ENCODE data around the gene EIF4E1B.

EIF4E1B gene

DNA sequence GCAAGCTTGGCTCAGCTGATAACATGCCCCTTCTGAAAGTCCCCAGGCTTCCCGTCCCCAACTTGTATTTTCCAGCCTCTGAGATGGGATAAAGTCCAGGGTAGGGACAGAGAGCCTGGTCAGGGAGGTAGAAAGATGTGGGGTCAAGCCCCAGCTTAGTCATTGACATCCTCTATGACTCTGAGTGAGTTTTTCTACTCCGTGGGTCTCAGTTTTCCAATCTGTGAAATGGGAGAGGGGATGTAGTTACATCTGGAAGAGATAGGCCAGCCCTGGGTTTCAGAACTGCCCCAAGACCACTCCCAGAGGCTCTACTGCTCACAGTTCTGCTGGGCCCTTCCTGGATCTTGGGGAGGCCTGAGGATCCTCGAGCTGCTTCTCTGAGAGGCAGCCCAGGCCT, 23.6 kb upstream of the EIF4E1B start:
- DNase-seq, result no peak

- DNase-seq, result no peak
Measured at GRCh38 chr5:176608142-176608705, 22.3 kb upstream of the EIF4E1B start.

- peak; percentile 45 for DNase-seq
Measured at GRCh38 chr5:176608937-176609723, 21.3 kb upstream of the EIF4E1B start.

DNA sequence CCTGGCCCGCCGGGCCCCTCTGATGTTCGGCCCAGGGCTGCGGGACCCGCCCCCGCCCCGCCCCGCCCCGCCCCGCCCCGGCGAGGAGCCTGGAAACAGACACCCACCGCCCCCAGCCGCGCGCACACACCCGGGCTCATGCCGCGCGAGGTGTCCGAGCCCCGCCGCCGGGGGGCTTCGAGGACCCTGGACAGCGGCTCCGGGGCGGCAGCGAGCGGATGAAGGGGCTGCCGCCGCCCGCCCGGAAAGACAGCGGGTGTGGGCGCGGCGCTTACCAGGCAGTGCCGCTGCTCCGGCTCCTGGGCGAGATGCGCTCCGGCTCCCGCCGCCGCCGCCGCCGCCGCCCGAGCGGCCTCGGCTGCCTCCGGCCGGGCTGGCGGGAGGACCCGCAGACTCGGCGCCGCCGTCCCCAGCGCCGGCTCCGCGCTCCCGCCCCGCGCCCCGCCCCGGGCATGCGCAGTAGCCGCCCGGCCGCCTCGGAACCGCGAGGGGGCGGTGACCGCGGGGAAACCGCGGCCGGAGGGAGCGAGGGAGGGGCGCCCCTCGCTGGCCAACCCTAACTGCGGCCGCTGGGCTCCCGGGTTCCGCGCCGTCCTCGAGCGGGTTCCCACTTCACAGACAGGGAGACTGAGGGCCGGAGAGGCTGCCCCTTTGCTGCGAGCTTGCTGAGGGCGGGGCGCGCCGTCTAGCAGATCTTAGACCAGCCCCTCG, 20.6 kb upstream of the EIF4E1B start, which contains the start of gene GPRIN1:
GPRIN1 (minus strand) TSS at position 433 of the 711 bp plus-strand sequence. CDS start 10,322 bp downstream, outside the sequence.
- DNase-seq, result peak; percentile 66

GRCh38 chr5:176610435-176610773, 20.1 kb upstream of the EIF4E1B start:
- peak; percentile 62 for DNase-seq

DNA sequence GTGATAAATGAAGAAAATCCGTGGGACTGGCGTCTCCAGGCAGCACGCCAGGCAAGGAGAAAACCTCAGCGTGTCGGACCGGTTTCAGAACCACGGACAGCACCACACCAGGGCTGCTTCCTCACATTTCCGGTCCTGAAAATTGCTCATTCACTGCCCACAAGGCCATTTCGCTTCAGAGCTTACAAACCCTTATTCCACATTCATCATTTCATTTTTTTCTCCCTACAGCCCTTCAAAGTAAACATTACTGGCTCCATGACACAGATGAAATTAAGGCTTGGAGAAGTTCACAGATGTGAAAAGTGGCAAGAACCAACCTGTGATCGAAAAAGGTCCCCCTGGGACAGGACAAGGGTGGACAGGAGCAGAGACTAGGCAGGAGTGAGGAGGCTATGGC, 19.0 kb upstream of the EIF4E1B start:
- DNase-seq, result no peak

- no peak for DNase-seq
Measured at GRCh38 chr5:176612008-176612407, 18.5 kb upstream of the EIF4E1B start.

DNA sequence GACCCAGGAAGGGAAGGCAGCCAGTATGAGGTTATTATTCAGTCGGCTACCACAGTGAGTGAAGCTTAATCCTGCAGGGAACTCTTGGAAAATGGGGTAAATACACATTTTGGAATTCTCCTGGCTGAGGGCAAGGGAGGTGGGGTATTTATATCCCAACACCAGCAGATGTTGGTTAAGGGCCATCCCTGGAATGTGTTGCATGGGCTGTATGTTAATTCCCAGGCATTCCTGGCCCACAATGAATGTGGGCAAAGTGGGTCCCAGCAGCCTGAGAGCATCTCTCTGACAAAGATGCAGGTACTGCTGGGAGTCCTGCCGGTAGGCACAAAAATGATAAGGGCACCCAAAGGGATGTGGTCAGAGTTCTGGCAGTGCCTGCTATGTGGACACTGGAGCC, 17.6 kb upstream of the EIF4E1B start:
- no peak for DNase-seq

DNA sequence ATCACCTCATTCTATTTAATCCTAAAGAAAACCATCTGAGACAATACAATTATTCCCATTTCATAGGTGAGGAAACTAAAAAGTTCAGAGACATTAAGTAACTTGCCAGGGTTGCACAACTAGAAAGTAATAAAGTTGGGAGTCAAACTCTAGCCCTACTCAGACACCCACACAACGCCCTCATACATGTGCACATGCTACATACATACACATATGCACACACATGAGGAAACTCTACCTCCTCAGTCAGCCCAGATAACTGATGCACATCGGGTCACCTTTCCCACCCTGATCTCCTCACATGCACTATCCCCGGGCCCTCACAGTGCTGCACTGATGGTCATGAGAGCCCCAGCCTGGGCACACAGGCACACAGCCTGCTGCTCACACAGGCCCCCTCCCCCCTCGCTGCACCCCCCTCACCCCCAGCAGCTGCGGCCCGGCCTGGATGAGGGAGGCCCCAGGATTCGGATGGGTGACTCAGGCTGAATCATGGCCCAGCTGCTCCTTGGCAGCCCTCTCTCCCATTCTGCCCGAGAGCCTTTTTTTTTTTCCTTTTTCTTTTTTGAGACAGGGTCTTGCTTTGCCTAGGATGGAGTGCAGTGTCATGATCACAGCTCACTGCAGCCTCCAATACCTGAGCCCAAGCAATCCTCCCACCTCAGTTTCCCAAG, 15.5 kb upstream of the EIF4E1B start:
- no peak for DNase-seq

GRCh38 chr5:176616511-176616910, 14.0 kb upstream of the EIF4E1B start:
- DNase-seq, result no peak

DNA sequence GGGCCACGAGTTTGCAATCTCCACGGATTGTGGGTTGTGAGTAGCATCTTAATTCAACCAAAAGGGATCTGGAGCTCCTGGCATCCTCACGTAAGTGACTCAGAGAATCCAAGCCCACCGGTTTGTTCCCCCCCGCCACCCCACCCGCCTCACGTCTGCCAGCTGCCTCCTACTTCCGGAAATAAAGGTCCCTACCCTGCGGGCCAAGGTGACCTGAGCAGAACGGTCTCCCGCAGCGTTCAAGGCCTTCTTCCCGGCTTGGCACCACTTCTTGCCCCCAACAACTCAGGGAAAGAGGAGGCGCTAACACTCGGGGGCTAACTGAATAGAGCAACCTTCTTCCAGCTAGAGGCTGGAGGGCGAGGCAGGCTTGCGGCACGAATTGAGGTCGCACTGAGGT, 11.7 kb upstream of the EIF4E1B start:
- DNase-seq, result peak; percentile 46

DNA sequence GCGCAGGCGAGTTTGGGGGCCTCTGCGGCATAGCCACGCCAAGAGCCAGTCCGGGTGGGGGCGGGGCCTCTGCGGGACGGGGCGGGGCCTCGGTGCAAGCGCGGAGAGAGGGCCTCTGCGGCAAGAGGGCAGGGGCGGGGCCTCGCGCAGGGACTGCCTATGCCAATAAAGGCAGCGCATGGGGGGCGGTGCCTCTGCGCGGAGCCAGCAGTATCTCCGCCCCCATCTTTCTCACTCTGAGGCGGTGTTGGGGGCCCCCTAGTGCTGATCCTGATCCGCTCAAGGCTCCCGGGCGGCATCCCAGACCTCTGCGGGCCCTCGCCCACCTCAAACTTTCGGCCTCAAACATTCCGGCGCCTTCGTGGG, 11.3 kb upstream of the EIF4E1B start:
- DNase-seq, result peak; percentile 92

GRCh38 chr5:176619569-176620332, 10.7 kb upstream of the EIF4E1B start:
- peak; percentile 30 for DNase-seq

- DNase-seq, result no peak
Measured at GRCh38 chr5:176620333-176620981, 10.0 kb upstream of the EIF4E1B start.

- no peak for DNase-seq
Measured at GRCh38 chr5:176621661-176622079, 8.8 kb upstream of the EIF4E1B start.

GRCh38 chr5:176624142-176624541, 6.3 kb upstream of the EIF4E1B start:
- DNase-seq, result no peak

DNA sequence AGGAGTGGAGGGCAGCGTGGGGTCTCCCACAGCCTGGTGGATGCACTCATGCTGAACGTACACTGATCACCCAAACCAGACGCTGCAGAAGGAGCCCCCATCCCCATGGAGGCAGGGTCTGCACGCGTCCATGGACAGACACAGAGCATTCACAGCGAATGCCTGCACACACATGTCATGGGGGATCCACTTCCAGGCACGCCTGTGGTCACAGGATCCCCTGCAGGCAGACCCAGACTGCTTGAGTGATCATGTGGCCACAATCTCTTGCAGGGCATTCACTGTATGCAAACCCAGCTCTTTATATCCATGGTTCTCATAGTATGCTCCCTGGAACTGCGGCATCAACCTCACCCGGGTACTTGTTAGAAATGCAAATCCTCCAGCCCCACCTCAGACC, 5.5 kb upstream of the EIF4E1B start:
- no peak for DNase-seq

DNA sequence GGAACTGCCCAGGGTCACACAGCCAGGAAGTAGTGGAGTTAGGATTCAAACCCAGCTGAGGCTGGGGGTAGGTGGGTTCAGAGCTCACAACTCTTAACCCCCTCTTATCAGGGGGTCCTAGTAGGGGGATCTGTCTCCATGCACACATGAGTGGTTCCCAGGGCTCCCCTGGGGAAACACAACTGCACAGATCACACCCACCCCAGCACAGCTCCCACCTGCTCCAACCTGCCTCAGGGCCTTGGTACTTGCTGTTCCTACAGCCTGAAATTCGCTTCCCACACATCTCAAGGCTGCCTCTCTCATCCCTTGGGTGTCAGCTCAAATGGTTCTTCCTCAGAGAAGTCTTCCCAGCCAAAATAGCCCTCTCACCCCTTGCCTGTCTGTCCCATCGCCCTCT, 5.0 kb upstream of the EIF4E1B start:
- no peak for DNase-seq

- DNase-seq, result no peak
Measured at GRCh38 chr5:176625966-176626875, 4.3 kb upstream of the EIF4E1B start.

- DNase-seq, result no peak
Measured at GRCh38 chr5:176626876-176627236, 3.6 kb upstream of the EIF4E1B start.

GRCh38 chr5:176627582-176627981, 2.9 kb upstream of the EIF4E1B start:
- no peak for DNase-seq
